Progenitor cell of endocrine pancreas (in vitro differentiated cells): ENCODE data around the gene MAGEB17. TPM values are rescaled to one million over a fixed set of nuclear protein-coding genes. Genes with fewer than 3 reads are reported as not detected.

Source experiments
- DNase-seq: peaks from one replicate; pipeline ENCODE4 v3.0.0; 2021; ENCODE audit warnings: low spot score; ENCODE audit not compliant: unreplicated experiment
- H3K27ac Mint-ChIP-seq: 2 replicates; pipeline ENCODE4 v1.8.0; 2021; ENCODE audit warnings: mild to moderate bottlenecking, moderate library complexity, mixed read lengths
- H3K27me3 Mint-ChIP-seq: 2 replicates; pipeline ENCODE4 v1.8.0; 2021; ENCODE audit warnings: mixed read lengths
- H3K36me3 Mint-ChIP-seq: 2 replicates; pipeline ENCODE4 v1.8.0; 2022; ENCODE audit warnings: mixed read lengths; ENCODE audit not compliant: insufficient read depth
- H3K4me1 Mint-ChIP-seq: 2 replicates; pipeline ENCODE4 v1.8.0; 2021; ENCODE audit warnings: low read depth, mixed read lengths
- H3K4me3 Mint-ChIP-seq: 2 replicates; pipeline ENCODE4 v1.8.0; 2021; ENCODE audit warnings: low read depth, mild to moderate bottlenecking, moderate library complexity, mixed read lengths
- H3K9me3 Mint-ChIP-seq: 2 replicates; pipeline ENCODE4 v1.8.0; 2021; ENCODE audit warnings: low read depth, mixed read lengths
- CTCF ChIP-seq: fragments of 200-600 bp; sonication (generic); IDR thresholded peaks from one replicate; pipeline ENCODE4 v1.5.0; 2021; ENCODE audit warnings: antibody characterized with exemption, mild to moderate bottlenecking; ENCODE audit not compliant: unreplicated experiment
- long read RNA-seq: library from polyadenylated mRNA; unstranded; transcript quantifications from one replicate; pipeline ENCODE4 v2.0.0, GENCODE V29; 2020
- total RNA-seq: library from RNA; stranded (reverse); gene quantifications from 2 replicates; pipeline ENCODE4 v1.2.1, GENCODE V29; 2021

Gene MAGEB17
- total RNA-seq = 0.19 and 0.27 TPM in 2 replicates
- long read RNA-seq = 0 reads

GRCh38 chrX:16167181-16167580 lies at the start of gene MAGEB17:
MAGEB17 (plus strand) TSS chrX:16167481; CDS start chrX:16170383, 2,902 bp downstream.
- Mint-ChIP-seq H3K4me3 (no peak within 1 kb of the TSS), H3K36me3 (no peaks in the 10 kb centered on the region), H3K9me3 (no peaks in the 10 kb centered on the region), H3K27me3 (peaks cover 12% of the 10 kb centered on the region), H3K27ac (no peak within 1 kb of the TSS), H3K4me1 (no peaks in the 10 kb centered on the region)
- DNase-seq = no peak
- no peak for TF ChIP-seq CTCF

GRCh38 chrX:16119353-16120220 lies 47.7 kb upstream of the MAGEB17 start:
- no peak overlapping the region for H3K4me3 Mint-ChIP-seq
- peaks cover 2% of the 10 kb centered on the region for H3K36me3 Mint-ChIP-seq
- no peak overlapping the region for H3K27ac Mint-ChIP-seq
- H3K27me3 Mint-ChIP-seq = peaks cover 23% of the 10 kb centered on the region
- H3K4me1 Mint-ChIP-seq = peaks cover 16% of the 10 kb centered on the region
- no peak for DNase-seq
- H3K9me3 Mint-ChIP-seq = peaks cover 15% of the 10 kb centered on the region
- TF ChIP-seq CTCF = no peak

- no peak for DNase-seq
- Mint-ChIP-seq H3K4me1 (peaks cover 17% of the 10 kb centered on the region), H3K27ac (peak overlapping the region; percentile 33), H3K9me3 (peaks cover 15% of the 10 kb centered on the region), H3K4me3 (no peak overlapping the region), H3K27me3 (peaks cover 28% of the 10 kb centered on the region), H3K36me3 (peaks cover 2% of the 10 kb centered on the region)
- TF ChIP-seq CTCF = no peak
Observed at GRCh38 chrX:16120431-16120830, 46.9 kb upstream of the MAGEB17 start.

- peak; percentile 96 for TF ChIP-seq CTCF
- peaks cover 2% of the 10 kb centered on the region for H3K36me3 Mint-ChIP-seq
- H3K27ac Mint-ChIP-seq = no peak within 1 kb of the TSS
- peaks cover 47% of the 10 kb centered on the region for H3K27me3 Mint-ChIP-seq
- peaks cover 11% of the 10 kb centered on the region for H3K9me3 Mint-ChIP-seq
- peaks cover 23% of the 10 kb centered on the region for H3K4me1 Mint-ChIP-seq
- peak within 1 kb of the TSS; percentile 40 for H3K4me3 Mint-ChIP-seq
- peak; percentile 72 for DNase-seq
Observed at GRCh38 chrX:16123222-16123786, 44.0 kb upstream of the MAGEB17 start, which contains the start of gene GRPR. GRPR (plus strand) TSS chrX:16123565; CDS start chrX:16123954, 389 bp downstream.

GRCh38 chrX:16124201-16124600 lies 43.1 kb upstream of the MAGEB17 start:
- Mint-ChIP-seq H3K27me3 (peaks cover 47% of the 10 kb centered on the region), H3K4me1 (peaks cover 23% of the 10 kb centered on the region), H3K4me3 (peak overlapping the region; percentile 1), H3K27ac (no peak overlapping the region), H3K9me3 (peaks cover 8% of the 10 kb centered on the region), H3K36me3 (peaks cover 2% of the 10 kb centered on the region)
- no peak for DNase-seq
- TF ChIP-seq CTCF = no peak
